ENCODE results near the gene WARS2.
"Not testable (repeated sequence)": the region's sequence is repeated elsewhere in the genome, so short reads cannot be mapped to it uniquely, and the experiment has no call there.

WARS2 gene

DNA sequence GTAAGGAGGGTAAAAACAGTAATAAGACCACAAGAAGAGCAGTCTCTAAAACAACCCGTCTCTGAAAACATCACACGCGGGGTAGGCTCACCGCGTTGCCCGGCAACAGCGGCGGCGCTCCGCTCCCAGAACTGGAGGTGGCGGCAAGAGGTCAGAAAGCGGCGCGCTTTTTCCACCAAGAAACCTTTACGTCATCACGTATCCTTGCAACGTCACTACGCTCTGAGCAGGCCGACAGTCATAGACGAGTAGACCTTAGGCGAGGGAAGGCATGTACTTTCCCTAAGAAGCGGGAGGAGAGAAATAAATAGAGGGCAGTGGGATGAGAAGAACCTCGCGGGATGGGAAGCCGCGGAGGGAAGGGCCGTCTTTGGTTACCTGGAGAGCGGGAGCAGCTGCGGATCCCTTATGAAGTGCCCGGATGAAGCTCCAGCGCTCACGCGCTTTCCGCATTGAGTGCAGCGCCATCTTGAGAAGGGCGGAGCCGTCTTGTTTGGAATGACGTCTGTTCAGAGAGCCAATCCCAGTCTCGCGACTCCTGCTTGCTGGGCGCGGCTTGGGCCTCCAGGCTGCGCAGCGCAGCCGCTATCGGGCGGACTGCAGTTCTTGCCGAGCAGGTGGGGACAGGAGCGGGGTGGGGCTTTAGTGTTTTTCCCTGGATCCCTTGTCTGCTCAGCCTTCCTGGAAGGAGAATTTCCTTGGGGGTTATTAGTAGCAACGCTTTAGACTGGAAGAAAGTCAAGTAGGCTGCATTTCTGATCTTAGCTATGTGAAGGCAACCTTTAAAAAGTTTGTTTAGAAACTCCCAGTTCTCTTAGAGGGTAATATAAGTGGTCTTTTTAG lies at the start of gene WARS2:
Gene WARS2 (minus strand): TSS at position 477 of the 843 bp plus-strand sequence. CDS start 9 bp downstream, at position 468.
- peak; percentile 99 for DNase-seq

DNA sequence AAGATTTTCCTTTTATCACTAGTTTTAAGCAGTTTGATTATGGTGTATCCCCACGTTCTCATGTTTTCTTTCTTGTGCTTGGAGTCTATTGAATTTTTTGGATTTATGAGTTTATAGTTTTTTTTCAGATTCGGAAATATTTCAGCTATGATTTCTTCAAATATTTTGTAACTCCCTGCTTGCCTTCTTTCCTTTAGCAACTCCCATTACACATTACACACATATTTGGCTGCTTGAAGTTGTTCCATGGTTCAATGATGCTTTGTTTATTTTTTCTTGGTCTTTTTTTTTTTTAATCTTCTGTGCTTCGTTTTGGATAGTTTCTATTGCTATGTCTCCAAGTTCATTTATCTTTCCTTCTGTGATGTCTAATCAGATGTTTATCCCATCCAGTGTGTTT lies 48.5 kb upstream of the WARS2 start:
- no peak for DNase-seq

DNA sequence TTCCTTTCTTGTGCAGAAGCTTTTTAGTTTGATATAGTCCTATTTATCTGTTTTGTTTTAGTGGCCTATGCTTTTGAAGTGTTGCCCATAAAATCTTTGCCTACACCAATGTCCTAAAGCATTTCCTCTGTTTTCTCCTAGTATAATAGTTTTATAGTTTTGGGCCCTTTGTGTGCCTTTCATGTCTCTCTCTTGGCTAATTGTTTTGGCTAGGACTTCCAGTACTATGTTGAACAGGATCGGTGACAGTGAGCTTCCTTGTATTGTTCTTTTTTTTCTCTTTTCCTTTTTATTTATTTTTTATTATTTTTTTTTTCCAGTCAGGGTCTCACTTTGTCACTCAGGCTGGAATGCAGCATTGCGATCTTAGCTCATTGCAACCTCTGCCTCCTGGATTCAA lies 47.0 kb upstream of the WARS2 start:
- DNase-seq, result no peak

DNA sequence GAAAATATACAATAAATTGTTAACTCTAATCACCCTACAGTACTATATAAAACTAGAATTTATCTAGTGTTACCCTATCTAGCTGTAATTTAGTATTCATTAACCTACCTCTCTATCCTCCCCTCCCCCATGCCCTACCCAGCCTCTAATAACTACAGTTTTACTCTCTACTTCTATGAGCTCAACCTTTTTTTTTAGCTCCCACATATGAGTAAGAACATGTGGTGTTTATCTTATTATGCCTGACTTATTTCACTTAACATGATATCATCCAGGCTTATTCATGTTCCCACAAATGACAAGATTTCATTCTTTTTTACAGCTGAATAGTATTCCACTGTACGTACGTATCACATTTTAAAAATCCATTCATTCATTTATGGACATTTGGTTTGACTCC lies 46.0 kb upstream of the WARS2 start:
- DNase-seq, result no peak

DNA sequence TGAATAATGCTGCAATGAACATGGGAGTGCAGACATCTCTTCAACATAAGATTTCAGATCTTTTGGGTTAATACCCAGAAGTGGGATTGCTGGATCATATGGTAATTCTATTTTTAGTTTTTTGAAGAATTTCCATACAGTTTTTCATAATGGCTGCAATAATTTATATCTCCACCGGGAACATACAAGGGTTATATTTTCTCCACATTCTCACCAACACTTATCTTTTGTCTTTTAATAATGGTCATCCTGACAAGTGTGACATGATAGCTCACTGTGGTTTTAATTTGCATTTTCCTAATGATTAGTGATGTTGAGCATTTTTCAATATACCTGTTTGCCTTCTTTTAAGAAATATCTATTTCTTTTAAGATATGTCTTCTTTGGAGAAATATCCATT lies 44.5 kb upstream of the WARS2 start:
- peak; percentile 13 for DNase-seq

DNA sequence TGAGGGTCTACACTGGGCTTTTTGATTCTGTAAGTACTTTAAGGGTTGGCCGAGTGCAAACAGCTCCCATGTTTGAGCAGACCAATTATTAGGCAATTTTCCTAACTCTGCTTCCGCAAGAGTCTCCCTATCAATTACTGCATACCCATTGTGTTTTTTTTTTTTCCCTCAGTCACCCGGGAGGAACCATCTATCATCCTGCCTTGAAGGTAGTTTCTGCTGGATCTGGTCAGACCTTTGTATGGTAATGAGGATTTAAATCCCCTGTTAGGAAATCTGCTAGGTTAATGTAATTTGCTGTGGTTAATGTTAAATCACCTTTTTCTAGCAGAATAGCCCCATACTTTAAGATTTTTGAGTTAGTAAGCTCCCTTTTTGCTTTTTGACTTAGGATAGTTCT lies 40.8 kb upstream of the WARS2 start:
- no peak for DNase-seq

DNA sequence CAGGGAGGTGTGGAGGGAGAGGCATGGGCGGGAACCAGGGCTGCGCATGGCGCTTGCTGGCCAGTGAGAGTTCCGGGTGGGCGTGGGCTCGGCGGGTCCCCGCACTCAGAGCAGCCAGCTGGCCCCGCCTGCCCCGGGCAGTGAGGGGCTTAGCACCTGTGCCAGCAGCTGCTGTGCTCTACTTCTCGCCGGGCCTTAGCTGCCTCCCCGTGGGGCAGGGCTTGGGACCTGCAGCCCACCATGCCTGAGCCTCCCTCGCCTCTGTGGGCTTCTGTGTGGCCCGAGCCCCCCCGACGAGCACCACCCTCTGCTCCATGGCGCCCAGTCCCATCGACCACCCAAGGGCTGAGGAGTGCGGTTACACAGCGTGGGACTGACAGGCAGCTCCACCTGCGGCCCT lies 38.6 kb upstream of the WARS2 start:
- DNase-seq, result no peak

DNA sequence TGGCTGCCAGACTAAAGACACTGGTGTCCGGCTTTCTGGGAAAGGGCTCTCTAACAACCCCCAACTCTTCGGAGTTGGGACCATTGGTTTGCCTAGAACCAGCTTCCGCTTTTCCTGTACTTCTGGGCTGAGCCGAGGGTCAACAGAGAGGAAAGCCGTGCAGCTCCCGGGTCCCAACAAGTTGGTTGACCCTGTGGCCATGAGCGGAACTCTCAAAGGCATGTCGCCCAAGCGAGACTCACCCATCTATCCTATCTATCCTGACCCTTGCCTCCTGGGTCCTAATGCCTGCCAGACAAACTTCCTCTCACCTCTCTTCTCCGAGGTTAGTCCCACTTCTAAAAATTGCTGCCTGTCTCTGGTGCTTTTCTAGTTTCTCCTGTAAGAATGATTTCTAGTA lies 32.5 kb upstream of the WARS2 start:
- DNase-seq, result not testable (repeated sequence)

DNA sequence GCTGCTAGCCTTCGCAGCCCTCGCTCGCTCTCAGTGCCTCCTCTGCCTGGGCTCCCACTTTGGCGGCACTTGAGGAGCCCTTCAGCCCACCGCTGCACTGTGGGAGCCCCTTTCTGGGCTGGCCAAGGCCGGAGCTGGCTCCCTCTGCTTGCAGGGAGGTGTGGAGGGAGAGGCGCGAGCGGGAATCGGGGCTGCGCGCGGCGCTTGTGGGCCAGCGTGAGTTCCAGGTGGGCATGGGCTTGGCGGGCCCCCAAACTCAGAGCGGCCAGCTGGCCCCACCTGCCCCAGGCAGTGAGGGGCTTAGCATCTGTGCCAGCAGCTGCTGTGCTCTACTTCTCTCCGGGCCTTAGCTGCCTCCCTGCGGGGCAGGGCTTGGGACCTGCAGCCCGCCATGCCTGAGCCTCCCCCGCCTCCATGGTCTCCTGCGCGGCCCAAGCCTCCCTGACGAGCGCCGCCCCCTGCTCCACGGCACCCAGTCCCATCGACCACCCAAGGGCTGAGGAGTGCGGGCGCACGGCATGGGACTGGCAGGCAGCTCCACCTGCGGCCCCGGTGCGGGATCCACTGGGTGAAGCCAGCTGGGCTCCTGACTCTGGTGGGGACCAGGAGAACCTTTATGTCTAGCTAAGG lies 31.0 kb upstream of the WARS2 start:
- DNase-seq, result not testable (repeated sequence)

DNA sequence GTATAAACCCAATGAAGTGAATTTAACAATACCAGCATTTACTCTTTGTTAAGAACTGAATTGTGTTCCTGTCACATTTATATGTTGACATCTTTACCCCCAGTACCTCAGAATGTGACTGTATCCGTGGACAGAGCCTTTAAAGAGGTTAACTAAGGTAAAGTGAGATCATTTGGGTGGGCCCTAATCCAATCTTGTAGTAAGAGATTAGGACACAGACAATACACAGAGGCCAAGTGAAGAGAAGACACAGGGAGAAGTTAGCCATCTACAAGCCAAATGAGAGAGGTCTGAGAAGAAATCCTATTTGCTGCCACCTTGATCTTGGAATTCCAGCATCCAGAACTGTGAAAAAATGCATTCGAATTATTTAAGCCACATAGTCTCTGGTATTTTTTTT lies 22.9 kb upstream of the WARS2 start:
- DNase-seq, result no peak

DNA sequence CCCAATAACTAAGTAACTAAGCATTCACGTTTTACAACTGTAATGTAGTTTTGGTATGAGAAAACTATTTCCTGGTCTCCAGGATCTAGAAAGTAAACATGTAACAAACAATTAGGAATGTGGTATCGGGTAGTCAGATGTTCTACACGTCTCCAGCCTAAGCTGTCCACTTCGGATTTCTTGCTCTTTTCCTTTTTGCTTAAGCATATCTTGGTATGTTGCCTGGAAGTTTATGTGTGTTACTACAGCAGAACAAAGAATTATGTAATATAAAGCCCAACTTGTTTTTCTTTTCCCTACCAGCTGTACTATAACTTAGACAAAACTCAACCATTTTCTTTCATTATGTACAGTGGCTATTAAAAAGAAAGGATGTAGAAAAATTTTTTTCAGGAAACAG lies 20.4 kb upstream of the WARS2 start:
- DNase-seq, result no peak

DNA sequence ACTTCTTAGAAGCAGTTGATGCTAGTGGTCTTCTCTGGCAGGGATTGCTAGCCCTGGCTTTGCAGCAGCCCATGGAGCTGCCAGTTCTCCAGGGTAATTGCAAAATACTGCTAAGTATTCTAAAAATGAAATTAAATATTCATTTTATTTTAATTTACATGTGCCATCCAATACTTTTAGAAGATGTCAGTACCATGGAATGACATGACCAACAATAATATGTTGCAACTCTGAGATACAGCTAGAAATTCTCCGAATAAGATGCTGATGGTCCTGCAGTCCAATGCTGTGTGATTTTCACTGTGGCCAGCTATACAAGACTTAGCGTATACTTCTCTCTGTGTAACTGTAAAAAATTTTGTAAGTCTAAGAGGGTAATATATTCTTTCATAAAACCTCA lies 20.0 kb upstream of the WARS2 start:
- no peak for DNase-seq

DNA sequence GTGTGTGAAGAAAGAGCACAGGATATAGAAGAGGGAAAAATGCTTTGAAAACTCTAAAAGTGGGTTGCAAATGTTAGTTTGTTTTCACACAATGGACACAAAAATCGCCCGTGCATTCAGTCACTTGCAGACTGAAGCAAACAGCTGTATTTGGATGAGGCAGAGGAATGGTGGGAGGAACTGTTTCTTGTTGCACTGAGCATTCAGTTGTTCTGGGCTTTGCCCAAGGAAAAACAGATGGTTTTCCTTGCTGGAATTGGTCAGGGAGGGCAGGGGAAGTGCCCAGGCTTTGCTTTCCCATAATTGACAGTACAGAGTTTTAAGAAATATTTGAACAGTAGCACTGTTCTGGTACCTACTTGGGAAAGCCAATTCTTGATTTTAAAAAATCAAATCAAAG lies 19.5 kb upstream of the WARS2 start:
- no peak for DNase-seq

DNA sequence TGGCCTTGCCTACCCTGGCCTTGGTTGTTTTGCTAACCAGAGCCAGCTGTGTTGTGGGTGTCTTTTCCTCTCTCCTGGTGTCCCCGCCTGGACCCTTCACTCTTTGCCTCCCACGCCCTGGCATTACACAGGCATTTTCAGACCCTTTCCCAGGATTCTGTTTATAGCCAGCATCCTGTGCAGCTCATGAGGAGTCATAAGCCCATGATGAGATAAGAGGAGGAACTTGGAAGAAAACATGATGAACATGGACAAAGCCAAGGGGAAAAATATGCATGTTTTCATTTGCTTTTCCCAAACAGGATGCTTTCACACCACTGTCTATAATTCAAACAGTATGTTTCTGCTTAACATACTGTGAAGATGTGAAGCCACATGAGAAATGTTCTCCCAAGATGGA lies 18.7 kb upstream of the WARS2 start:
- no peak for DNase-seq

DNA sequence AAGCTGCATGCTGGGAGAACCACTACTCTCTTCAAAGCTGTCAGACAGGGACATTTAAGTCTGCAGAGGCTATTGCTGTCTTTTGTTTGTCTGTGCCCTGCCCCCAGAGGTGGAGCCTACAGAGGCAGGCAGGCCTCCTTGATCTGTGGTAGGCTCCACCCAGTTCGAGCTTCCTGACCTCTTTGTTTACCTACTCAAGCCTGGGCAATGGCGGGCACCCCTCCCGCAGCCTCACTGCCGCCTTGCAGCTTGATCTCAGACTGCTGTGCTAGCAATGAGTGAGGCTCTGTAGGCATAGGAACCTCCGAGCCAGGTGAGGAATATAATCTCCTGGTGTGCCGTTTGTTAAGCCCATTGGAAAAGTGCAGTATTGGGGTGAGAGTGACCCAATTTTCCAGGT lies 16.3 kb upstream of the WARS2 start:
- not testable (repeated sequence) for DNase-seq

DNA sequence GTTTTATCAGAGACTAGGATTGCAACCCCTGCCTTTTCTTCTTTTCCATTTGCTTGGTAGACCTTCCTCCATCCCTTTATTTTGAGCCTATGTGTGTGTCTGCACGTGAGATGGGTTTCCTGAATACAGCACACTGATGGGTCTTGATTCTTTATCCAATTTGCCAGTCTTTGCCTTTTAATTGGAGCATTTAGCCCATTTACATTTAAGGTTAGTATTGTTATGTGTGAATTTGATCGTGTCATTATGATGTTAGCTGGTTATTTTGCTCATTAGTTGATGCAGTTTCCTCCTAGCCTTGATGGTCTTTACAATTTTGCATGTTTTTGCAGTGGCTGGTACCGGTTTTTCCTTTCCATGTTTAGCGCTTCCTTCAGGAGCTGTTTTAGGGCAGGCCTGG lies 14.6 kb upstream of the WARS2 start:
- not testable (repeated sequence) for DNase-seq

DNA sequence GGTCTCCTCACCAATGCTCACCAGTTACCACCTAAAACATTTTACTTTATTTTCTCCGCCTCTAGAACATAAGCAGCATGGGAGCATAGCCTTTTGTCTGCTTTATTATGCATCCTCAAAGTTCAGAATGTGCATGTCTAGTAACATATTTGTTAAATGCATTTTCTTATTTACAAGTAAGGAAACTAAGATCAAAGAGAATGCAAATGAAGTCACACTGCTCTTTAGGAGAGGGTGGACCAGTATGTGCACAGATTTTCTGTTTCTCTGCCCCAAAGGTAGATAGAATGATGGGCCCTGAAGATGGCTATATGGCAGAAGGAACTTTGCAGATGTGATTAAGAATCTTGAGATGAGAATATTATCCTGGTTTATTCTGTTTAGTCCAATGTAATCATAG lies 9.7 kb upstream of the WARS2 start:
- DNase-seq, result no peak

DNA sequence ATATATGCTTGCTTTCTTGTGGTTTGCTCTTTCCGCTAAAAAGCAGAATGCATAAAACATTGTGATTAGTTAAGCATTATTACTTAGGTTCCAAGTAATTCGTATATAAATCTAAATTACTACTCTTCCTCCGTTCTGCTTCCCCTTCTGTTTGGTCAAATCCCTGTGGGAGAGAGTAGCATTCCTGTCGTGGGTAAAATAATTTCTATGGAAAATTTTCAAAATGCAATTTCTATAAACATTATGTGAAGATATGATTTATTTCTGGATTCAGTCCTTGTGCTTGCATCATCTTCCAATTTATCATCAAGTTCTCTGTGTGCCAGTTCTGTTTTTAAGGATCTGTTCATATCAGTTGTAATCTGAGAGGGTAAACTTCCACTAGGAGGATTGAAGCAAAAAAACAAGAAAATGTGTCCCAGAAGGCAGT lies 7.2 kb upstream of the WARS2 start:
- DNase-seq, result no peak

DNA sequence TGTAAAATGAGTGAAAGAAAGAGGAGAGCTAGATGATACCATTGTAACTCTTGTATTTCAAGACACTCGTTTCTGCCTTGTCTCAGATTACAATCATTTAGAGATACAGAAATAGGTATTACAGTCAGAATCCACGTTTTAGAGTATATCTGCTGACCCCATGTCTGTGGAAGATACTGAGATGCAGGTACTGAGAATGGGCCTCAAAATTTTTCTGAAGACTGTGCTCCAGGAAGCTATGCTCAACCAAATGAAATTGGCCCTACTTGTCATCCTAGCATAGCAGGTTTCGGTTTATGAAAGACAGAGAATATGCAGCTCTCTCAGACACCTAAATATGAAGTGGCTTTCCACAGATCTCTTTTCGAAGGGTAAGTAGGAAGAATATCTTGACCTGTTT lies 6.0 kb upstream of the WARS2 start:
- DNase-seq, result no peak

DNA sequence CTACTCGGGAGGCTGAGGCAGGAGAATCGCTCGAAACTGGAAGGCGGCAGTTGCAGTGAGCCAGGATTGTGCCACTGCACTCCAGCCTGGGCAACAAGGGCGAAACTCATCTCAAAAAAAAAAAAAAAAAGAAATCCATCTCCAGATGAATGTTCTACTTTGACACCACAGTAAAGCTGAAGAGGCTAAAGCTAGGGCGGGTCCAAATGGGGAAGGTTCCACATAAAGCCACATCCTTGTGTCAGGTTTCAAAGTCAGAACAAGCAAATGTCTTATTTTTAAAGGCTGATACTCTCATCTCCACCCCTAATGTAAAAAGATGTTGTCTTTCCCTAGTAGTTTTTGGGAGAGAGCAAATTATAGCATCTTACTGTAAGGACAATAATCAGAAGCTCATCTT lies 4.4 kb upstream of the WARS2 start:
- DNase-seq, result no peak

DNA sequence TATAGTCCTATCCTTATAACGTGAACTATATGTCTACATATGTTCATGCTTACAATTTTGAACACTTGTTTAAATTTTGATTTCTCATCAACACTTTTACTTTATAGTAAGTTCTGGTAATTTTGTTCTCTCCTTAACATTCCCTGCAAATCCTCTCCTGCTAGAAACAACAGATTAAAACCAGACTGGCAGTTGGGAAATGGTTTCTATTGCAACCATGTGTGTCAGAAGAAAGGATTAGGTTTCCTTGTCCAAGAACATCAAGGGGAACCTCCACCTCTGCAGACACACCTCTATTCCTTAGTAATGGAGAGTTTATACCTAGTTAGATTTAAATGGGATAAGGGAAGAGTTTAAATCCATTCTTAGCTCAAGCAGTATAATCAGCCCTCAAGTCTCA lies 3.3 kb upstream of the WARS2 start:
- DNase-seq, result no peak

DNA sequence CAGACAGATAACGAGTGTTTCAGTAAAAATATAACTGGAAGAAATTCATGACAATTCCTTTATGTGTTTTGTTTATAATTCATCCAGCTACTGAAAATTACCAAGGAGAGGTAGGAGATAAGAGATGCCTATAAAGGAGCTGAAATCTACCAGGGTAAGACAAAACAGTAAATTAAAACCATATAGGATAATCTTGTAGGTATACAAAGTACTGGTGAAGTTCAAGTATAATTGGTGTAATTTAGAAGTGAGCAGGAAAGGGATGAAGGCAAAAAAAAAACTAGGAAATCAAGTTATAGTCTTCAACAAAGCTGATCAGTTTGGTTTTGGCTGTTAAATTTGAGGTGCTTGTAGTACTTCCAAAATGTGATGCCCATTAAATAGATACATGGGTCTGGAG lies 1.2 kb upstream of the WARS2 start:
- no peak for DNase-seq

DNA sequence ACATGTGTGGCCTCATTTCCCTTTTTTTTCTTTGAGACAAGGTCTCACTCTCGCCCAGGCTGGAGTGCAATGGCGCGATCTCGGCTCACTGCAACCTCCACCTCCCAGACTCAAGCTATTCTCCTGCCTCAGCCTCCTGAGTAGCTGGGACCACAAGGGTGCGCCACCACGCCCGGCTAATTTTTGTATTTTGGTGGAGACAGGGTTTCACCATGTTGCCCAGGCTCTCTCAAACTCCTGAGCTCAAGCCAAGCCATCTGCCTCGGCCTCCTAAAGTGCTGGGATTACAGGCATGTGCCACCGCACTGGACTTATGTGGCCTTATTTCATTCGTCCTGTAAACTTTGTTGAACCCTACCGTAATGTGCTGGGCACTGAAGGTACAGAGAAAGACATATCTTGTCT lies 569 bp upstream of the WARS2 start:
- peak; percentile 85 for DNase-seq

DNA sequence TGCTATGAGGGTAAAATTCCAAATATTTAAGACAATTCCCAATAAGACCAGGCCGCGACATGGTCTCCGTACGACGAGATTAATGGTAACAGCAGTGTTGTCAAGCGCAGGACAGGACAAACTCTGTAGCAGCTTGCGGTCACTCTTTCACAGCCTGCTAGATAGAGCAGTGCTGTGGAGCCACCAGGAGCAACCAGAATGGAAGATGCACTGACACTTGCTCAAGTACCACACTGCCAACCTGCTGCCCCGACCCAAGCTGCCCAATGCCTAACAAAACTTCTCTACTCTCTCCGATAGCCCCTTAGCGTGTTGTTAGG lies 636 bp downstream of the WARS2 start:
- no peak for DNase-seq

DNA sequence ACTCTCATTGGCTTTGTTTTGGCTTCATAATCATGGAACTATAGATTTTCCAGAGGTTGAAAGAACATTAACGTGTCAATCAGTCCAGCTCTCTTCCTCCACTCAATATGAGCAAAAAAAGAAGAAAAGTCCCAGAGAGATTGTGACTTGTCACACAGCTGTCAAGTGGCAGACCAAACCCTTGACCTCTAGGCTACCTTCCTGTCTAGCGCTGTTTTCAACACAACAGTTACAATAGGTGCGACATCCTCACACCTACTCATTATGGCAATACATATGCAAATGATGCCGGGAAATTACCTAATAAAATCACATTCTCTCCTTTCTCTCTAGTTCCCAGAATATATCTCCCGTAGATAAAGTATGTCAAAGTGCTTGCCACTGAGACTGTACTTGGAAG lies 1.1 kb downstream of the WARS2 start:
- no peak for DNase-seq

Data from OCI-M1 (cell line).